ENCODE measurements around the gene ACOT12. TPM values are rescaled to one million over a fixed set of nuclear protein-coding genes. Genes with fewer than 3 reads are reported as not detected.

The ACOT12 gene
- total and polyA plus RNA-seq, 2 of the 13 experiments (the other 11 are each of a cell fraction or from before 2014, with no cell fraction given), result not detected

DNA sequence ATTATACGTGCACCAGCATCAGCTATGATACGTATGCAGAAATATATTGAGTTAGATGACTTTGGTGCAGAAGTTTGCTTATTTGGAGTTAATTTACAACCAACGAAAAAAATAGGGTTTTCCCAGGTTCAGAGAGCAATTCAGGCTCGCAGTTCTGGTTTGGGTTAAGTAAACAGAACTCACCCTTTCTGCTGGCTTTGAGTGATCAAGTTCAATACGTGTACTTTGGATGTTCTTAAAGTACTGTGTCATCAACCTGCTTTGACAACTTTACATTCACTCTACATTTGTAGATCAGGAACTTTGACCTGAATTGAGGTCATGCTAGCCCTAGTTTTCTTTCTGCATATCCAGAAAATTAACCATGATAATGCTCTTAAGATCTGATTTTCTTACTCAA, 40.7 kb downstream of the ACOT12 start (continued):
- TF ChIP-seq, protein P1, sequence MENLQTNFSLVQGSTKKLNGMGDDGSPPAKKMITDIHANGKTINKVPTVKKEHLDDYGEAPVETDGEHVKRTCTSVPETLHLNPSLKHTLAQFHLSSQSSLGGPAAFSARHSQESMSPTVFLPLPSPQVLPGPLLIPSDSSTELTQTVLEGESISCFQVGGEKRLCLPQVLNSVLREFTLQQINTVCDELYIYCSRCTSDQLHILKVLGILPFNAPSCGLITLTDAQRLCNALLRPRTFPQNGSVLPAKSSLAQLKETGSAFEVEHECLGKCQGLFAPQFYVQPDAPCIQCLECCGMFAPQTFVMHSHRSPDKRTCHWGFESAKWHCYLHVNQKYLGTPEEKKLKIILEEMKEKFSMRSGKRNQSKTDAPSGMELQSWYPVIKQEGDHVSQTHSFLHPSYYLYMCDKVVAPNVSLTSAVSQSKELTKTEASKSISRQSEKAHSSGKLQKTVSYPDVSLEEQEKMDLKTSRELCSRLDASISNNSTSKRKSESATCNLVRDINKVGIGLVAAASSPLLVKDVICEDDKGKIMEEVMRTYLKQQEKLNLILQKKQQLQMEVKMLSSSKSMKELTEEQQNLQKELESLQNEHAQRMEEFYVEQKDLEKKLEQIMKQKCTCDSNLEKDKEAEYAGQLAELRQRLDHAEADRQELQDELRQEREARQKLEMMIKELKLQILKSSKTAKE (CRISPR knock-in tag; IDR thresholded peaks at IDR 0.05; ENCODE audit: borderline replicate concordance), result peak; percentile 72
- TF ChIP-seq HMGA1 (CRISPR knock-in tag; conservative IDR thresholded peaks at IDR 0.05) (no peak), SOX13 (IDR thresholded peaks at IDR 0.05) (no peak), SOX13 (CRISPR knock-in tag; conservative IDR thresholded peaks at IDR 0.05 in 1 of 2, IDR thresholded peaks at IDR 0.05 in 1 of 2) (peak in 1 of 2 experiments; percentile 84; a peak in 2 of 4 replicates), ZNF839 (CRISPR knock-in tag; IDR thresholded peaks at IDR 0.05; ENCODE audit: borderline replicate concordance) (no peak), U2AF1 (optimal IDR thresholded peaks at IDR 0.05; ENCODE audit: low read depth, low read length) (no peak), MBD4 (IDR thresholded peaks at IDR 0.05; ENCODE audit: borderline replicate concordance, low read length) (no peak), ZNF577 (CRISPR knock-in tag; IDR thresholded peaks at IDR 0.05; ENCODE audit: borderline replicate concordance, low read depth) (no peak), ZNF367 (CRISPR knock-in tag; IDR thresholded peaks at IDR 0.05; ENCODE audit: borderline replicate concordance) (no peak), SOX6 (IDR thresholded peaks at IDR 0.05) (no peak), SOX6 (CRISPR knock-in tag; IDR thresholded peaks at IDR 0.05) (peak; percentile 87), ZSCAN29 (CRISPR knock-in tag; conservative IDR thresholded peaks at IDR 0.05) (no peak), FOXA1 (IDR thresholded peaks at IDR 0.05) (0 out of 2 replicates have a peak, but pooled peaks have one; percentile 43), FOXA1 (CRISPR knock-in tag; IDR thresholded peaks at IDR 0.05) (peak; percentile 82), SRSF4 (IDR thresholded peaks at IDR 0.05; ENCODE audit: low read depth, low read length, poor library complexity, severe bottlenecking) (no peak), ZNF136 (CRISPR knock-in tag; IDR thresholded peaks at IDR 0.05; ENCODE audit: low read depth) (no peak), ATAD3A (CRISPR knock-in tag; IDR thresholded peaks at IDR 0.05) (no peak), TCF12 (IDR thresholded peaks at IDR 0.05) (no peak), TCF12 (CRISPR knock-in tag; IDR thresholded peaks at IDR 0.05) (no peak), KMT2B (CRISPR knock-in tag; IDR thresholded peaks at IDR 0.05) (no peak)
- TF ChIP-seq, protein P2, sequence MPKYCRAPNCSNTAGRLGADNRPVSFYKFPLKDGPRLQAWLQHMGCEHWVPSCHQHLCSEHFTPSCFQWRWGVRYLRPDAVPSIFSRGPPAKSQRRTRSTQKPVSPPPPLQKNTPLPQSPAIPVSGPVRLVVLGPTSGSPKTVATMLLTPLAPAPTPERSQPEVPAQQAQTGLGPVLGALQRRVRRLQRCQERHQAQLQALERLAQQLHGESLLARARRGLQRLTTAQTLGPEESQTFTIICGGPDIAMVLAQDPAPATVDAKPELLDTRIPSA (CRISPR knock-in tag; IDR thresholded peaks at IDR 0.05; ENCODE audit: borderline replicate concordance), result no peak
- TF ChIP-seq, protein P3, sequence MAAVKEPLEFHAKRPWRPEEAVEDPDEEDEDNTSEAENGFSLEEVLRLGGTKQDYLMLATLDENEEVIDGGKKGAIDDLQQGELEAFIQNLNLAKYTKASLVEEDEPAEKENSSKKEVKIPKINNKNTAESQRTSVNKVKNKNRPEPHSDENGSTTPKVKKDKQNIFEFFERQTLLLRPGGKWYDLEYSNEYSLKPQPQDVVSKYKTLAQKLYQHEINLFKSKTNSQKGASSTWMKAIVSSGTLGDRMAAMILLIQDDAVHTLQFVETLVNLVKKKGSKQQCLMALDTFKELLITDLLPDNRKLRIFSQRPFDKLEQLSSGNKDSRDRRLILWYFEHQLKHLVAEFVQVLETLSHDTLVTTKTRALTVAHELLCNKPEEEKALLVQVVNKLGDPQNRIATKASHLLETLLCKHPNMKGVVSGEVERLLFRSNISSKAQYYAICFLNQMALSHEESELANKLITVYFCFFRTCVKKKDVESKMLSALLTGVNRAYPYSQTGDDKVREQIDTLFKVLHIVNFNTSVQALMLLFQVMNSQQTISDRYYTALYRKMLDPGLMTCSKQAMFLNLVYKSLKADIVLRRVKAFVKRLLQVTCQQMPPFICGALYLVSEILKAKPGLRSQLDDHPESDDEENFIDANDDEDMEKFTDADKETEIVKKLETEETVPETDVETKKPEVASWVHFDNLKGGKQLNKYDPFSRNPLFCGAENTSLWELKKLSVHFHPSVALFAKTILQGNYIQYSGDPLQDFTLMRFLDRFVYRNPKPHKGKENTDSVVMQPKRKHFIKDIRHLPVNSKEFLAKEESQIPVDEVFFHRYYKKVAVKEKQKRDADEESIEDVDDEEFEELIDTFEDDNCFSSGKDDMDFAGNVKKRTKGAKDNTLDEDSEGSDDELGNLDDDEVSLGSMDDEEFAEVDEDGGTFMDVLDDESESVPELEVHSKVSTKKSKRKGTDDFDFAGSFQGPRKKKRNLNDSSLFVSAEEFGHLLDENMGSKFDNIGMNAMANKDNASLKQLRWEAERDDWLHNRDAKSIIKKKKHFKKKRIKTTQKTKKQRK (IDR thresholded peaks at IDR 0.05; ENCODE audit: low read length), result no peak
- TF ChIP-seq, protein P4, sequence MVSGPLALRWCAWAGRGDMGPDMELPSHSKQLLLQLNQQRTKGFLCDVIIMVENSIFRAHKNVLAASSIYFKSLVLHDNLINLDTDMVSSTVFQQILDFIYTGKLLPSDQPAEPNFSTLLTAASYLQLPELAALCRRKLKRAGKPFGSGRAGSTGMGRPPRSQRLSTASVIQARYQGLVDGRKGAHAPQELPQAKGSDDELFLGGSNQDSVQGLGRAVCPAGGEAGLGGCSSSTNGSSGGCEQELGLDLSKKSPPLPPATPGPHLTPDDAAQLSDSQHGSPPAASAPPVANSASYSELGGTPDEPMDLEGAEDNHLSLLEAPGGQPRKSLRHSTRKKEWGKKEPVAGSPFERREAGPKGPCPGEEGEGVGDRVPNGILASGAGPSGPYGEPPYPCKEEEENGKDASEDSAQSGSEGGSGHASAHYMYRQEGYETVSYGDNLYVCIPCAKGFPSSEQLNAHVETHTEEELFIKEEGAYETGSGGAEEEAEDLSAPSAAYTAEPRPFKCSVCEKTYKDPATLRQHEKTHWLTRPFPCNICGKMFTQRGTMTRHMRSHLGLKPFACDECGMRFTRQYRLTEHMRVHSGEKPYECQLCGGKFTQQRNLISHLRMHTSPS (CRISPR knock-in tag; IDR thresholded peaks at IDR 0.05; ENCODE audit: low read depth), result no peak
- TF ChIP-seq, protein P5, sequence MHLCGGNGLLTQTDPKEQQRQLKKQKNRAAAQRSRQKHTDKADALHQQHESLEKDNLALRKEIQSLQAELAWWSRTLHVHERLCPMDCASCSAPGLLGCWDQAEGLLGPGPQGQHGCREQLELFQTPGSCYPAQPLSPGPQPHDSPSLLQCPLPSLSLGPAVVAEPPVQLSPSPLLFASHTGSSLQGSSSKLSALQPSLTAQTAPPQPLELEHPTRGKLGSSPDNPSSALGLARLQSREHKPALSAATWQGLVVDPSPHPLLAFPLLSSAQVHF (CRISPR knock-in tag; IDR thresholded peaks at IDR 0.05), result no peak
